Measurements from ENCODE around the gene TLL2. TPM values are rescaled to one million over a fixed set of nuclear protein-coding genes. Genes with fewer than 3 reads are reported as not detected.

TLL2 gene
- total and polyA plus RNA-seq, 9 of the 15 experiments (the other 6 are each of a cell fraction or from before 2014, with no cell fraction given) = 0.09 TPM; not detected in 8

DNA sequence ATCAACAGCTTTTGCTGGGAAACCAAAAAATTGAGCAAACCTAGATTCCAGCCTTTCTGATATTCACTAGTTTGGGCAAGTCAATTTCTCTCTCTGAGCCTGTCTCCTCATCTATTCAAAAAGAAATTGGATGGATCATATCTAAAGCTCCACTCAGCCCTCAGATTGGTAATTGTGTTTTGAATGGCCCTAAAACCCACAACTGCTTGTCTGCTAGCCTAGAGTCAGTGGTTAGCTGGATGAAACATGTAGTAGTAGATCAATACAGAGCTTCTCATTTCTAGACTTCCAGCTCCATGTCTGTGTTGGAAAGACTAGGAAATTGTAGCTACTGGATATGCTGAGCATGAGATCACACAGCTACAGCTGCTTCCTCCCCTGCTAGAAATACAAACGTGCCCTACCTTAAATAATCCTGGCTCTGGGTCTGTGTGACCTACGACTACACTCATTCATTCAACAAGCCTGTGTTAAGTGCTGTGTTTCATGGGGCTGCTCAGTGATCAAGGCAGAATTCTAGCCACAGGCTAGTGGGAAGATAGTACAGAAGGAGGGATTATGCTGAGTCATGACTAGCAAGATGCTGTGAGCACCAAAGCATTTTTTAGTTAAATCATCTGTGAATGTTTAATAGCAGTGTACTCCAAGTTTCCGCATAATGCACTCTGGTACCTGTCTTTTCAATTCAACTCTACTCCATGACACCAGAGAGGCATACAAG is 193.8 kb downstream of the TLL2 start (continued):
- TF ChIP-seq BACH1 (tag; IDR thresholded peaks at IDR 0.05) = peak; percentile 78; the same call in 1 of the 2 replicates
- TF ChIP-seq SIN3A (IDR thresholded peaks at IDR 0.05; ENCODE audit: borderline replicate concordance in 2 of 2, control insufficient read depth in 1 of 2, low read depth in 2 of 2, low read length in 2 of 2) = no peak
- TF ChIP-seq, protein P1, sequence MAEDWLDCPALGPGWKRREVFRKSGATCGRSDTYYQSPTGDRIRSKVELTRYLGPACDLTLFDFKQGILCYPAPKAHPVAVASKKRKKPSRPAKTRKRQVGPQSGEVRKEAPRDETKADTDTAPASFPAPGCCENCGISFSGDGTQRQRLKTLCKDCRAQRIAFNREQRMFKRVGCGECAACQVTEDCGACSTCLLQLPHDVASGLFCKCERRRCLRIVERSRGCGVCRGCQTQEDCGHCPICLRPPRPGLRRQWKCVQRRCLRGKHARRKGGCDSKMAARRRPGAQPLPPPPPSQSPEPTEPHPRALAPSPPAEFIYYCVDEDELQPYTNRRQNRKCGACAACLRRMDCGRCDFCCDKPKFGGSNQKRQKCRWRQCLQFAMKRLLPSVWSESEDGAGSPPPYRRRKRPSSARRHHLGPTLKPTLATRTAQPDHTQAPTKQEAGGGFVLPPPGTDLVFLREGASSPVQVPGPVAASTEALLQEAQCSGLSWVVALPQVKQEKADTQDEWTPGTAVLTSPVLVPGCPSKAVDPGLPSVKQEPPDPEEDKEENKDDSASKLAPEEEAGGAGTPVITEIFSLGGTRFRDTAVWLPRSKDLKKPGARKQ (CRISPR knock-in tag; IDR thresholded peaks at IDR 0.05) = no peak
- TF ChIP-seq MAFK (IDR thresholded peaks at IDR 0.05; ENCODE audit: low read length) = peak; percentile 84
- TF ChIP-seq ZNF134 (CRISPR knock-in tag; conservative IDR thresholded peaks at IDR 0.05) = no peak

DNA sequence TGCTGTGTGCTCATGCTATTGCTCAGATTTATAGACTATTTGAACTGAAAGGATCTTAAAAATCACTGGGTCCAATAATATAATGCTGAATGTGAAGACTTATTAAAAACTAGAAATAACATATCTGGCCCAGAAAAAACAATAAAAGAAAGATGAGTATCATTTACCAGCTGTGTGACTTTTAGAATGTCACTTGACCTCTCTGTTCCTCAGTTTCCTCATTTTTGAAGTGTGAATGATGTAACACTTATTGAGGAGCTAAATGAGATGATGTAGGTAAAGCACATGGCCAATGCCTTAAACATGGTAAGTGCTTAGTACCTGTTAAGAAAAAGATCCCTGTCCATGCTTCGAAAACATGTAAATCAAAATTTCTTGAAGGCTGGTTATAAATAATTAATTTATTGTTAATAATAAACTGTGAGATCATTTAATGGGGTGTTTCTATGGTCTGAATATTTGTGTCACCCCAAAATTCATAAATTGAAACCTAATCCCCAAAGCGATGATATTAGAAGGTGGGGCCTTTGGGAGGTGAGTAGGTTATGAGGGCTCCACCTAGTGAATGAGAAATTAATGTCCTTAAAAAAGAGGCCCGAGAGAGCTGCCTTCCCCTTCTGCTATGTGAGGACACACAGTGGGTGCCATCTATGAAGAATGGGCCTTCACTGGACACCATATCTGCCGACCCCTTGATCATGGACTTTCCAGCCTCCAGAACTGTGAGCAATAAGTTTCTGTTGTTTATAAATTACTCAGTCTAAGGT is 196.5 kb downstream of the TLL2 start:
- Histone ChIP-seq H3K27me3 (ENCODE audit: control insufficient read depth in 2 of 2, insufficient read depth in 2 of 2, low read length in 2 of 2) (peaks cover 4 to 13% of the 10 kb centered on the region in 2 experiments; a peak in 3 of 5 replicates), H4K20me1 (replicated peaks; ENCODE audit: control insufficient read depth, insufficient read depth, low read length) (no peaks in the 10 kb centered on the region), H3K9ac (ENCODE audit: insufficient read depth in 1 of 2, low read depth in 2 of 2, low read length in 2 of 2) (no peak overlapping the region), H3K4me2 (ENCODE audit: insufficient read depth, low read length) (no peak overlapping the region), H2AFZ (ENCODE audit: low read depth, low read length) (no peak overlapping the region), H3K9me1 (ENCODE audit: control insufficient read depth, insufficient read depth, low read length) (no peaks in the 10 kb centered on the region), H3K4me1 (replicated peaks in 1 of 2; ENCODE audit: control insufficient read depth in 2 of 2, insufficient read depth in 2 of 2, low read length in 2 of 2) (no peaks in the 10 kb centered on the region), H3K9me3 (replicated peaks; ENCODE audit: control insufficient read depth, insufficient read depth, low read depth, low read length) (no peaks in the 10 kb centered on the region), H3K4me3 (no peak overlapping the region), H3K79me2 (ENCODE audit: control insufficient read depth, insufficient read depth, low read length) (no peaks in the 10 kb centered on the region), H3K27ac (ENCODE audit: extremely low read depth, low read depth, low read length) (no peak overlapping the region), H3K36me3 (ENCODE audit: control insufficient read depth, insufficient read depth, low read length) (no peaks in the 10 kb centered on the region)
- in situ Hi-C loops (cut with MboI) = no loop called here
- FAIRE-seq (no peak), DNase-seq (ENCODE audit: extremely low read depth in 1 of 4, low spot score in 3 of 4) (no peak), ATAC-seq (no peak; the same call in 2 of the 3 replicates)
- intact Hi-C loops (cut with micrococcal nuclease) = no loop called here
- ChIA-PET POLR2A (interaction anchor here (1.7 kb wide), 1 partner anchor 11 kb away, joined by 7 read pairs; no protein-coding TSS in a partner anchor), CTCF (ENCODE audit: low intra/inter-chr PET ratio) (interaction anchor here (1.0 kb wide), 1 partner anchor 300 kb away, joined by 3 read pairs; no protein-coding TSS in a partner anchor)
- no TSS peak for BruUV-seq (replicated peaks)
- TF ChIP-seq KDM1A (IDR thresholded peaks at IDR 0.05) (0 out of 4 replicates have a peak, but pooled peaks have one; percentile 11 to 31), ZNF76 (CRISPR knock-in tag; IDR thresholded peaks at IDR 0.05; ENCODE audit: borderline replicate concordance) (no peak), RBM25 (IDR thresholded peaks at IDR 0.05; ENCODE audit: low read depth, low read length, severe bottlenecking) (peak; percentile 91), BCOR (IDR thresholded peaks at IDR 0.05) (peak; percentile 81), ADNP (tag; IDR thresholded peaks at IDR 0.05) (0 out of 2 replicates have a peak, but pooled peaks have one; percentile 35), ZNF347 (CRISPR knock-in tag; IDR thresholded peaks at IDR 0.05; ENCODE audit: low read depth) (no peak)
- WGBS (ENCODE audit: insufficient coverage, low coverage, missing lambda C conversion rate) = 4% methylated on average over 4 of the region's 4 CpGs

Data from K562 (cell line).